K562 (cell line): ENCODE data around the gene CALCA. TPM values are rescaled to one million over a fixed set of nuclear protein-coding genes. Genes with fewer than 3 reads are reported as not detected.

Source experiments
- ATAC-seq: fragments of 200-7000 bp; cut with Tn5 transposase; 3 replicates; pipeline ENCODE4 v1.9.1; 2020; ENCODE audit warnings: moderate library complexity
- BruUV-seq: library from RNA; stranded (reverse); fragments of 400-500 nt; replicated peaks from 2 replicates; lab custom pipeline; 2021; lab: Mats Ljungman, UMichigan
- CTCF ChIA-PET: fragments of 300-600 bp; formaldehyde crosslinking; extraction: SDS; loops from one replicate; lab custom pipeline; 2021; ENCODE audit warnings: low intra/inter-chr PET ratio; lab: Yijun Ruan, JAX
- POLR2A ChIA-PET: fragments of 300-600, 350-650 bp; sonication (Branson Sonifier 250); formaldehyde crosslinking; extraction: SDS; loops from one replicate; lab custom pipeline; 2021; ENCODE audit warnings: antibody characterized with exemption, inconsistent platforms; lab: Yijun Ruan, JAX
- DNase-seq, 4 experiments: peaks; one replicate each; pipeline versions ENCODE4 v3.0.0 to v3.0.0-alpha.2; 2011 to 2018; ENCODE audit warnings: low spot score in 3 of 4, mixed read lengths in 3 of 4; ENCODE audit errors: extremely low read depth in 1 of 4
- FAIRE-seq: peaks from 2 replicates; lab custom pipeline; 2011; peaks lifted over from hg19 to GRCh38; lab: Jason Lieb, UNC
- H2AFZ ChIP-seq: 2 replicates; pipeline ENCODE4 v1.6.0; 2011; ENCODE audit warnings: low read depth, low read length, control low read depth, inconsistent platforms
- H3K27ac ChIP-seq: fragments of 200-600 bp; 3 replicates; pipeline ENCODE4 v1.8.0; 2011; ENCODE audit warnings: low read depth, mild to moderate bottlenecking, control low read depth, inconsistent platforms, low read length, moderate library complexity, mixed read lengths; ENCODE audit errors: extremely low read depth
- H3K27me3 ChIP-seq, 2 experiments: fragments of 300-600 bp in 1 of 2; 2 replicates in 1 of 2; 3 replicates in 1 of 2; pipeline versions ENCODE4 v1.6.0 to v1.8.0; 2011; ENCODE audit warnings: inconsistent platforms in 2 of 2, low read length in 2 of 2, mild to moderate bottlenecking in 1 of 2, mixed read lengths in 1 of 2, moderate library complexity in 1 of 2; ENCODE audit not compliant: control insufficient read depth in 2 of 2, insufficient read depth in 2 of 2
- H3K36me3 ChIP-seq: fragments of 300-600 bp; 3 replicates; pipeline ENCODE4 v1.8.0; 2011; ENCODE audit warnings: mild to moderate bottlenecking, low read length, inconsistent platforms; ENCODE audit not compliant: control insufficient read depth, insufficient read depth
- H3K4me1 ChIP-seq, 2 experiments: fragments of 200-600 bp in 1 of 2; replicated peaks in 1 of 2; 2 replicates in 1 of 2; 3 replicates in 1 of 2; pipeline versions ENCODE4 v1.5.1 to v1.8.0; 2011; ENCODE audit warnings: inconsistent platforms in 2 of 2, low read length in 2 of 2, mild to moderate bottlenecking in 1 of 2, mixed read lengths in 1 of 2, moderate library complexity in 1 of 2; ENCODE audit not compliant: control insufficient read depth in 2 of 2, insufficient read depth in 2 of 2
- H3K4me2 ChIP-seq: 2 replicates; pipeline ENCODE4 v1.6.1; 2011; ENCODE audit warnings: low read length, control low read depth, inconsistent platforms, mixed read lengths; ENCODE audit not compliant: insufficient read depth
- H3K4me3 ChIP-seq: fragments of 200-600 bp; sonication (generic), shearing (Covaris generic); 2 replicates; pipeline ENCODE4 v1.5.1; 2016; ENCODE audit warnings: control low read depth, inconsistent platforms
- H3K79me2 ChIP-seq: fragments of 200-600 bp; 3 replicates; pipeline ENCODE4 v1.8.0; 2011; ENCODE audit warnings: low read length, inconsistent platforms; ENCODE audit not compliant: control insufficient read depth, insufficient read depth
- H3K9ac ChIP-seq, 2 experiments: 2 replicates each; pipeline versions ENCODE4 v1.6.0 to v1.6.1; 2011; ENCODE audit warnings: low read depth in 2 of 2, low read length in 2 of 2, control low read depth in 1 of 2, inconsistent platforms in 1 of 2, mild to moderate bottlenecking in 1 of 2, mixed read lengths in 1 of 2; ENCODE audit not compliant: insufficient read depth in 1 of 2
- H3K9me1 ChIP-seq: one replicate; pipeline ENCODE4 v1.6.0; 2011; ENCODE audit warnings: inconsistent platforms, mild to moderate bottlenecking, low read length, moderate library complexity; ENCODE audit not compliant: control insufficient read depth, insufficient read depth
- H3K9me3 ChIP-seq: replicated peaks from 2 replicates; pipeline ENCODE4 v1.5.1; 2011; ENCODE audit warnings: low read depth, low read length, inconsistent platforms; ENCODE audit not compliant: control insufficient read depth, insufficient read depth
- H4K20me1 ChIP-seq: replicated peaks from 2 replicates; pipeline ENCODE4 v1.6.1; 2011; ENCODE audit warnings: low read length, inconsistent platforms, mixed read lengths; ENCODE audit not compliant: control insufficient read depth, insufficient read depth
- MAFF ChIP-seq: IDR thresholded peaks from 2 replicates; pipeline ENCODE4 v1.6.1; 2012; ENCODE audit warnings: low read length, improper control_type of control experiment
- MTA2 ChIP-seq: fragments of 450-650 bp; IDR thresholded peaks from 2 replicates; pipeline ENCODE4 v1.6.1; 2016; ENCODE audit warnings: low read depth
- SREBF2 ChIP-seq: sonication (generic); formaldehyde crosslinking; IDR thresholded peaks from 2 replicates; pipeline ENCODE4 v1.4.0; 2020; ENCODE audit warnings: mild to moderate bottlenecking, missing genetic modification reagents
- WGBS: fragments of 100-300 bp; shearing (Covaris generic); methylation state at CpG from one replicate; pipeline ENCODE4 v1.1.6; 2016; ENCODE audit warnings: low coverage, mixed read lengths; ENCODE audit not compliant: insufficient coverage; ENCODE audit errors: missing lambda C conversion rate; 5-methylcytosine and 5-hydroxymethylcytosine counted together
- in situ Hi-C: fragments of 300-500 bp; cut with MboI; formaldehyde crosslinking; loops from 4 replicates; pipeline ENCODE4 v1.15.0; 2018; ENCODE audit warnings: inconsistent platforms, mixed read lengths
- intact Hi-C: fragments of 100-400 bp; cut with micrococcal nuclease; formaldehyde crosslinking; loops from 2 replicates; pipeline ENCODE4 v1.14.2; 2022
- polyA plus RNA-seq, 8 experiments: library from polyadenylated mRNA; depleted of rRNA in 4 of 8; stranded (reverse) in 5 of 8; unstranded in 3 of 8; fragments of >200 nt; fragmentation: Nextera tagmentation in 2 of 8; fragmentation: Illumina TruSeq in 1 of 8; extraction: Ambion mirVana in 2 of 8; extraction: Trizol in 1 of 8; gene quantifications; 2 replicates each; pipeline versions ENCODE4 v1.2.1 to v1.2.3, GENCODE V29; 2011 to 2014; ENCODE audit warnings: inconsistent platforms in 1 of 8, missing spikeins in 1 of 8
- total RNA-seq, 7 experiments: library from RNA; depleted of rRNA in 6 of 7; stranded (reverse); fragments of >200 nt in 6 of 7; fragmentation: Illumina TruSeq in 2 of 7; extraction: Trizol in 2 of 7; gene quantifications; 2 replicates each; pipeline versions ENCODE4 v1.2.1 to v1.2.3, GENCODE V29; 2011 to 2021; ENCODE audit warnings: low replicate concordance in 1 of 7
- TF ChIP-seq, protein P1 (sequence below): fragments of 450-650 bp; formaldehyde crosslinking; IDR thresholded peaks from 2 replicates; pipeline ENCODE4 v1.4.0; 2020; ENCODE audit warnings: mild to moderate bottlenecking, mixed read lengths
- TF ChIP-seq, protein P2 (sequence below): sonication (generic); formaldehyde crosslinking; IDR thresholded peaks from 2 replicates; pipeline ENCODE4 v1.8.1; 2023; ENCODE audit warnings: mild to moderate bottlenecking, missing genetic modification reagents
- TF ChIP-seq, protein P3 (sequence below): sonication (generic); formaldehyde crosslinking; IDR thresholded peaks from 2 replicates; pipeline ENCODE4 v1.8.0; 2022; ENCODE audit warnings: mild to moderate bottlenecking, missing genetic modification reagents

The CALCA gene
- total and polyA plus RNA-seq, 9 of the 15 experiments (the other 6 are each of a cell fraction or from before 2014, with no cell fraction given) = 0.07 TPM; not detected in 8

DNA sequence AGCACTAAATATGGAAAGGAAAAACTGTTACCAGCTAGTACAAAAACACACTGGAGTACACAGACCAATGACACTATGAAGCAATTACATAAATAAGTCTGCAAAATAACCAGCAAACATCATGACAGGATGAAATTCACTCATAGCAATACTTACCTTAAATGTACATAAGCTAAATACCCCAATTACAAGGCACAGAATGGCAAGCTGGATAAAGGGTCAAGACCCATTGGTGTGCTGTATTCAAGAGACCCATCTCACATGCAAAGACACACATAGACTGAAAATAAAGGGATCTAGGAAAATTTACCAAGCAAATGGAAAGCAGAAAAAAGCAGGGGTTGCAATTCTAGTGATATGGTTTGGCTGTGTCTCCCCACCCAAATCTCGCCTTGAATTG lies 44.0 kb upstream of the CALCA start:
- TF ChIP-seq, protein P1, sequence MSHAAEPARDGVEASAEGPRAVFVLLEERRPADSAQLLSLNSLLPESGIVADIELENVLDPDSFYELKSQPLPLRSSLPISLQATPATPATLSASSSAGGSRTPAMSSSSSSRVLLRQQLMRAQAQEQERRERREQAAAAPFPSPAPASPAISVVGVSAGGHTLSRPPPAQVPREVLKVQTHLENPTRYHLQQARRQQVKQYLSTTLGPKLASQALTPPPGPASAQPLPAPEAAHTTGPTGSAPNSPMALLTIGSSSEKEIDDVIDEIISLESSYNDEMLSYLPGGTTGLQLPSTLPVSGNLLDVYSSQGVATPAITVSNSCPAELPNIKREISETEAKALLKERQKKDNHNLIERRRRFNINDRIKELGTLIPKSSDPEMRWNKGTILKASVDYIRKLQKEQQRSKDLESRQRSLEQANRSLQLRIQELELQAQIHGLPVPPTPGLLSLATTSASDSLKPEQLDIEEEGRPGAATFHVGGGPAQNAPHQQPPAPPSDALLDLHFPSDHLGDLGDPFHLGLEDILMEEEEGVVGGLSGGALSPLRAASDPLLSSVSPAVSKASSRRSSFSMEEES (CRISPR knock-in tag) = no peak
- TF ChIP-seq, protein P2, sequence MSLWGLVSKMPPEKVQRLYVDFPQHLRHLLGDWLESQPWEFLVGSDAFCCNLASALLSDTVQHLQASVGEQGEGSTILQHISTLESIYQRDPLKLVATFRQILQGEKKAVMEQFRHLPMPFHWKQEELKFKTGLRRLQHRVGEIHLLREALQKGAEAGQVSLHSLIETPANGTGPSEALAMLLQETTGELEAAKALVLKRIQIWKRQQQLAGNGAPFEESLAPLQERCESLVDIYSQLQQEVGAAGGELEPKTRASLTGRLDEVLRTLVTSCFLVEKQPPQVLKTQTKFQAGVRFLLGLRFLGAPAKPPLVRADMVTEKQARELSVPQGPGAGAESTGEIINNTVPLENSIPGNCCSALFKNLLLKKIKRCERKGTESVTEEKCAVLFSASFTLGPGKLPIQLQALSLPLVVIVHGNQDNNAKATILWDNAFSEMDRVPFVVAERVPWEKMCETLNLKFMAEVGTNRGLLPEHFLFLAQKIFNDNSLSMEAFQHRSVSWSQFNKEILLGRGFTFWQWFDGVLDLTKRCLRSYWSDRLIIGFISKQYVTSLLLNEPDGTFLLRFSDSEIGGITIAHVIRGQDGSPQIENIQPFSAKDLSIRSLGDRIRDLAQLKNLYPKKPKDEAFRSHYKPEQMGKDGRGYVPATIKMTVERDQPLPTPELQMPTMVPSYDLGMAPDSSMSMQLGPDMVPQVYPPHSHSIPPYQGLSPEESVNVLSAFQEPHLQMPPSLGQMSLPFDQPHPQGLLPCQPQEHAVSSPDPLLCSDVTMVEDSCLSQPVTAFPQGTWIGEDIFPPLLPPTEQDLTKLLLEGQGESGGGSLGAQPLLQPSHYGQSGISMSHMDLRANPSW (CRISPR knock-in tag) = no peak
- TF ChIP-seq SREBF2 (CRISPR knock-in tag) (no peak), MTA2 (no peak), MAFF (no peak)
- TF ChIP-seq, protein P3, sequence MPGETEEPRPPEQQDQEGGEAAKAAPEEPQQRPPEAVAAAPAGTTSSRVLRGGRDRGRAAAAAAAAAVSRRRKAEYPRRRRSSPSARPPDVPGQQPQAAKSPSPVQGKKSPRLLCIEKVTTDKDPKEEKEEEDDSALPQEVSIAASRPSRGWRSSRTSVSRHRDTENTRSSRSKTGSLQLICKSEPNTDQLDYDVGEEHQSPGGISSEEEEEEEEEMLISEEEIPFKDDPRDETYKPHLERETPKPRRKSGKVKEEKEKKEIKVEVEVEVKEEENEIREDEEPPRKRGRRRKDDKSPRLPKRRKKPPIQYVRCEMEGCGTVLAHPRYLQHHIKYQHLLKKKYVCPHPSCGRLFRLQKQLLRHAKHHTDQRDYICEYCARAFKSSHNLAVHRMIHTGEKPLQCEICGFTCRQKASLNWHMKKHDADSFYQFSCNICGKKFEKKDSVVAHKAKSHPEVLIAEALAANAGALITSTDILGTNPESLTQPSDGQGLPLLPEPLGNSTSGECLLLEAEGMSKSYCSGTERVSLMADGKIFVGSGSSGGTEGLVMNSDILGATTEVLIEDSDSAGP (CRISPR knock-in tag) = no peak
- ChIA-PET CTCF (no interaction called here), POLR2A (no interaction called here)
- intact Hi-C loops = no loop called here
- Histone ChIP-seq H3K9me3 (no peaks in the 10 kb centered on the region), H3K4me3 (no peak overlapping the region), H2AFZ (no peak overlapping the region), H3K27ac (no peak overlapping the region), H3K4me2 (no peak overlapping the region), H3K9me1 (no peaks in the 10 kb centered on the region), H3K79me2 (no peaks in the 10 kb centered on the region), H4K20me1 (no peaks in the 10 kb centered on the region), H3K27me3 (no peaks in the 10 kb centered on the region), H3K4me1 (no peaks in the 10 kb centered on the region), H3K36me3 (no peaks in the 10 kb centered on the region), H3K9ac (no peak overlapping the region)
- FAIRE-seq = no peak
- 0% methylated on average over 1 of the region's 1 CpG for WGBS
- in situ Hi-C loops = no loop called here
- no peak for ATAC-seq
- BruUV-seq = no TSS peak
- DNase-seq = no peak
